ENCODE data around the gene SORCS2.

SORCS2 gene

GRCh38 chr4:7771541-7772507 is 579.5 kb downstream of the SORCS2 start:
- DNase-seq = no peak

DNA sequence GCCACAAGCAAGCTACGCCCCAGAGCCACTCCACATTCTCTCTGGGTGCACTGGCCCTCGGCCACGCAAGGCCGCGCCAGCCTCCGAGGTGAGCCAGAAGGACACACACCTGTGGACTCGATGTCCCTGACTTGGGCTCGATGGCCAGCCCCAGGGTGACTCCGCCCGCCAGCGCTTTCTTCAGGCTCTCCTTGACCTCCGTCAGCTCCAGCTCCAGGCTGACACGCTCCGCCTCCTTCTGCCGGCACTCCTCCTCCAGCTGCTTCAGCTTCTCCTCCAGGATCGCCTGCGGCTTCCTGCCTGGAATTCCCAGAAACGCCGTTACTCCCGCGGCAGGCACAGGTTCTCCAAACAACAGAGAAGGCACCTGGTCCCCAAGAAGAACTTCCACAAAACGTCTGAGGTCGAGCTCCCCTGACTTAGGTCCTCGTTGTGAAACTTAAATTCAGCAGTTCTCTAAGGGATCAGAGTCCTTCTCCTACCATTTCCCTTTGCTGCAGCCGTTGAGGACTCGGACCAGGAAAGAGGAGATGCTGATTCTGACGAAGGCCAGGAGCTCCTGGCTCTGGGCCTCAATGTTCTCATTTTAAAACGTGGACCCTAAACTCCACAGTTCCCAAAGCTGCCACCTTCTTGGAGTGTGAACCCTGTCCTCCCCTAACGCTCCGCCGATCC is 580.5 kb downstream of the SORCS2 start:
- no peak for DNase-seq

- DNase-seq = no peak
These were observed 581.3 kb downstream of the SORCS2 start for GRCh38 chr4:7773401-7774180.

- DNase-seq = no peak
These were observed 582.3 kb downstream of the SORCS2 start for GRCh38 chr4:7774301-7775294.

GRCh38 chr4:7775396-7775795 is 583.1 kb downstream of the SORCS2 start:
- no peak for DNase-seq

DNA sequence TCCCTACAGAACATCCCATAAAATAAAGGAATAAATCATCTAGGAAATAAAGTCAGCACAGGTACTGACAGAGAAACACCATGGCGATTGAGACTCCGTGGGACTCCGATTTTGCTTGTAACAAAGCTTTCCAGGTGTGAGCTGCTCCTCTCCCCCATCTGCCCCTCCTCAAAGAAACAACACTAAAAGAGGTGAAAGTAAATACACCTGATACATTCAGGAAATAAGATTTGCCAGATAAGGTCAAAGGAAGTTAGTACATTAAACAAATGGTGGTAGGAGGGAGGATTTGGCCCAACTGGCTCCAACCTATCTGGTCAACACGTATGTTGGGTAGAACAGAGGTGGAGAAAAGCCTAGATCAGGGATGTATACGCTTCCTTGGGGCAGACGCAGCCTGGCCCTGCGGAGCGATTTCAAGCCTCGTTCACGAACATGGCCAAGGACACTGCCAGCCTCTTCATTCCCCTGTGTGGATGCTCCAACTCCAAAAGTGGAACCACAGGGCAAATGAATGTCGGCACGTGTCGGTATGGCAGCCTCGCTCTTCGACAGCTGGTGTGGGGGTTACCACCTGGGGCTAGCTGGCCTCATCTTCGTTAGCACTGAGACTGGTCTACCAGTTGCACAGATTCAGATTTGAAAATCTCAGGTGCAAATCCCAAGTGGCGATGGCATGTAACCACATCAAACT is 584.8 kb downstream of the SORCS2 start:
- no peak for DNase-seq

- no peak for DNase-seq
These were observed 585.7 kb downstream of the SORCS2 start for GRCh38 chr4:7777871-7778509.

DNA sequence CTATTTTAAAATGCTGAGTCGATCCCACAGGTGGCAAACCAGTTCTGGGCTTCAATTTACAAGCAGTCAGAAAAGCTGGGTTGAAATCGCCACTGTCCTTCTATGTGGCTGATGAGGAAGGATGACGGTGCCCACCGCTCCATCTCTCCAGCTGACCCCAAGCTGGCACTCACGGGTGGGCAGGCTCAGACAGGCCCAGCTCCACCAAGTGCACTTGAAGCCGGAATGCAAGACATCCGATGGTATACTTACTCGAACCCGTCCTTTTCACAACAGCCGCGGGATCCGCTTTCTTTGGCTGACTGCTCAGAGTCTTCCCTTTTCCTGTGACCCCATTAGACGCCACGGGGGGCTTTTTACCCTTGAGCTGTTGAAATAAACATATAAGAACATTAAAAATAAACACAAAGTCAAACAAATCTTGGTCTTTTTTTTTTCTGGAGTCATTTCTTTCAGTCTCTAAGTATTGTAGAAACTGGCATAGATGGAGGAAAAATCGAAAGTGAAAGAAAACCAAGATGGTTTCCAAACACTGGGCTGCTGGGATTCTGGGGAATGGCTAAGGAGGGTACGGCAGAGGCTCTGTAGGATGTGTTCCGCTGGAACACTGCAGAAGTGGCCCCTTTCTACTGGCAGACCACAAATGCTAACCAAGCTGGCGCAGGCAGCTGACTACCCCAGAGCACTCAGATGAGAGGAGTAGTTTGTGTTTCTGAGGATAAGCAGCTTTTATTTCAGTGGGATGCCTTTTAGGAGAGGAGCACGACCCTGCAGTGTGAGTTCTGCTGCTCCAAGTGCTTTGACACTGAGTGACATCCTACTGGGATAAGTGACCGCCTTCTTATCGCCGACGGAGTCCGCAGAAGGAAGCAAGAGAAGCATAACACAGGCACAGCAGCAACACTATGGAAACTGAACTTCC is 586.4 kb downstream of the SORCS2 start:
- no peak for DNase-seq

DNA sequence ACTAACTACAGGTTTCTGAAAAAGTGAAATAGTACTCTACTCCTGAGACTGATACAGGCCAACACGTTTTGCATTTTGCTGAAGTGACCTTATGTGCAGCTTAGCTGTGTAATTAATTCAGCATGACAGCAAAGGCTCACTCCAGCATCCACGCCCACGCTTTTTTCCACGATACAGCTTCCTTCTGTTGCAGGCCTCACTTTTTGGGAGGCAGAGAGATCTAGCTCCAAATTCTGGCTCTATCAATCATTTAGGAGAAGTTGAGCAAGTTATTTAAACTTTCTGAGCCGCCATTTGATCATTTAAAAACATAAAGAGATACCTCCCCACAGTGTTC is 587.1 kb downstream of the SORCS2 start:
- DNase-seq = no peak

- DNase-seq = no peak
These were observed 588.5 kb downstream of the SORCS2 start for GRCh38 chr4:7780751-7781348.

DNA sequence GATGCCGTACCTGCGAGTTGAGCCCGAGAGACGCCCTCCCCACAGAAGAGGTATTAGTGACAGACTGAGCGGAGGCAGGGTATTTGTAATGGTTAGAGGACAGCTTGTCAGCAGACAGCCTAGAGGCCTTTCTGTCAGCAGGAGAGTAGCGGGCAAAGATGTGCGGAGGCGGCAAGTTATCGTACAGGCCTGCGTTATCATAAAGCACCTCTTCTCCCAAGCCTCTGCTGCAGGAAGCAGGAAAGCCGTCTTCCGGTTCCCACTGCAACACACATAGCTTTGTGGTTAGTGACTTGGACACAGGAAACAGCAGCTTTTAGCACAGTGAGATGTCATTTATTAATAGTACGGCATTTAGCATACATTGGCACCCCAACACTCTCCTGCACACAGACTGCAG is 589.0 kb downstream of the SORCS2 start:
- peak; percentile 78 for DNase-seq

GRCh38 chr4:7781993-7782392 is 589.7 kb downstream of the SORCS2 start:
- DNase-seq = no peak

DNA sequence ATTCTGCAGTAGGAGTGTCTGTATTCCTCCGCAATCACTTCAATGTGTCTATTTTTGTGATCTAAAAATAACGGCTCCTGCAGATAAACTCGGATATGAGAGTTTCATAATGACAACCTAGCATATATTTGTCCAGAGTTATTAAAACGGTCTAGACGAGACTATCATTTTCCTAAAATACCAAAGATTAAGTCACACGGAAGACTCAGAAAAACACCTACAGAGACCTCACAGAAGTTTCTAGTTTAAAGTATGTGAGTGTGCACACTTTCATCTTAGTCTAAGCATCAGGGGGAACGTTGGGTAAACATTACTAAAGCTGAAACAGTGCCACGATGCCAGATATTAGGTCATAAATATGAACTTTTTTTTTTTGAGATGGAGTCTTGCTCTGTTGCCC is 590.4 kb downstream of the SORCS2 start:
- peak; percentile 37 for DNase-seq

DNA sequence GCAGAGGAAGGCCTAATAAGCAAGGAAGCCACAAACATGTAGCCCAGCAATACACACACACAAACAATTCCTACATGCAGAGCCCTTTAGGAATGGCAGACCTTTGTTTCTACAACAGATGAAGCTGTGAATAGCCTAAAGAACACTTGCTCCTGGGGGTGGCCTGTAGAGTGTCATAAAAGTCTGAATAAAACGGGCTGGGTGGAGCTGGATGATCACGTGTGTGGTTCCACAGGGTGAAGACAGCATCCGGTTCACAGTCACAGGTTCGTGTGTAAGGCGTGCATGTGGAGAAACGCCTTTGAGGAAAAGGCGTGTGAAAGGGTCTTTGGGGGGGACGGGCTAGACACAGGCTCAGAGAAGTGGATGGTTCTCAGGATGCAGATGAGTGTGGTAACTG is 591.2 kb downstream of the SORCS2 start:
- DNase-seq = no peak

GRCh38 chr4:7784131-7784870 is 592.0 kb downstream of the SORCS2 start:
- no peak for DNase-seq

GRCh38 chr4:7785017-7785416 is 592.7 kb downstream of the SORCS2 start:
- peak; percentile 50 for DNase-seq

DNA sequence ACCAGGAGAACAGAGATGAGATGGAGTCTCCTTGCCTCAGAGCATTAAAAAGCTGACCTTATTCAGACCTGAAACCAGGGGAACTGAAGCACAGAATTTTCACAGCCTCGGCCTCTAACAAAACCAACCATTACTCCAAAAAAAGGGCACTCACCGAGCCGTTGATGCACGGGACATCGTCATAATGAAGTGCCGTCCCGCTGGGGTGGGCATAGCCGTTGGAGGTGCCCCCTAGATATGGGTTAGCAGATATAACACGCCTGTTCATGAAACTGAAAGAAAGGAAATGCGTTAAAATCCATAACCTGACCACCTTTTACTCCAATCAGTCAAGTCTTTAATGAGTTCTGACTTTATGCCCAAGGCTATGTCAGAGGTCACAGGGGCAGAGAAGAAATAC is 593.7 kb downstream of the SORCS2 start:
- DNase-seq = no peak

- no peak for DNase-seq
These were observed 594.2 kb downstream of the SORCS2 start for GRCh38 chr4:7786517-7786916.
